Cardiac muscle cell (in vitro differentiated cells and primary cell): Measurements from ENCODE around the gene HPRT1. TPM values are rescaled to one million over a fixed set of nuclear protein-coding genes. Genes with fewer than 3 reads are reported as not detected.

ENCODE experiments used
- DNase-seq, 2 donors: peaks; one replicate each; pipeline versions ENCODE4 v3.0.0 to v3.0.0-alpha.2; 2010 to 2017; ENCODE audit warnings: low read depth in 1 of 2, low spot score in 1 of 2
- H3K27ac ChIP-seq: fragments of 200-600 bp; sonication (generic); 2 replicates; pipeline ENCODE4 v1.5.1; 2016
- H3K27me3 ChIP-seq: fragments of 200-600 bp; sonication (generic); 2 replicates; pipeline ENCODE4 v1.6.0; 2016; ENCODE audit warnings: control low read depth
- H3K36me3 ChIP-seq: fragments of 200-600 bp; sonication (generic); 2 replicates; pipeline ENCODE4 v1.5.1; 2016; ENCODE audit warnings: control low read depth
- H3K4me1 ChIP-seq: fragments of 200-600 bp; sonication (generic); 2 replicates; pipeline ENCODE4 v1.8.1; 2017; ENCODE audit warnings: low read depth, mild to moderate bottlenecking, mixed run types
- H3K4me3 ChIP-seq: fragments of 200-600 bp; sonication (generic); 2 replicates; pipeline ENCODE4 v1.5.1; 2016; ENCODE audit warnings: mild to moderate bottlenecking
- H3K9me3 ChIP-seq: fragments of 200-600 bp; sonication (generic); 2 replicates; pipeline ENCODE4 v1.5.1; 2017; ENCODE audit warnings: low read depth, mild to moderate bottlenecking, control low read depth
- CTCF ChIP-seq: IDR thresholded peaks from 2 replicates; pipeline ENCODE4 v1.5.1; 2012; ENCODE audit warnings: low read depth, mild to moderate bottlenecking, low read length
- polyA plus RNA-seq: library from polyadenylated mRNA; unstranded; fragments of >200 nt; fragmentation: Nextera tagmentation; extraction: Ambion mirVana; gene quantifications from 2 replicates; pipeline ENCODE4 v1.2.1, GENCODE V29; 2016
- total RNA-seq: library from RNA; depleted of rRNA; stranded (reverse); fragments of >200 nt; gene quantifications from 2 replicates; pipeline ENCODE4 v1.2.3, GENCODE V29; 2016

HPRT1 gene
- total and polyA plus RNA-seq, 2 experiments from 2014 or later, result 7.0 to 73.9 TPM

- Histone ChIP-seq H3K9me3 (no peaks in the 10 kb centered on the region), H3K4me3 (no peak overlapping the region), H3K27ac (no peak overlapping the region), H3K4me1 (no peaks in the 10 kb centered on the region), H3K36me3 (no peaks in the 10 kb centered on the region), H3K27me3 (no peaks in the 10 kb centered on the region)
- TF ChIP-seq CTCF, result no peak
- no peak for DNase-seq
Observed at GRCh38 chrX:134524181-134524580, 64.2 kb downstream of the HPRT1 start.

- H3K36me3 ChIP-seq, result no peaks in the 10 kb centered on the region
- H3K4me3 ChIP-seq, result no peak overlapping the region
- H3K27me3 ChIP-seq, result no peaks in the 10 kb centered on the region
- no peaks in the 10 kb centered on the region for H3K9me3 ChIP-seq
- no peak for TF ChIP-seq CTCF
- no peaks in the 10 kb centered on the region for H3K4me1 ChIP-seq
- H3K27ac ChIP-seq, result no peak overlapping the region
- peak in 1 of 2 donors; percentile 31 for DNase-seq
Observed at GRCh38 chrX:134525086-134525792, 65.3 kb downstream of the HPRT1 start.

- no peaks in the 10 kb centered on the region for H3K4me1 ChIP-seq
- DNase-seq, result no peak
- no peaks in the 10 kb centered on the region for H3K27me3 ChIP-seq
- H3K36me3 ChIP-seq, result no peaks in the 10 kb centered on the region
- TF ChIP-seq CTCF, result no peak
- no peak overlapping the region for H3K27ac ChIP-seq
- no peak overlapping the region for H3K4me3 ChIP-seq
- H3K9me3 ChIP-seq, result no peaks in the 10 kb centered on the region
Observed at GRCh38 chrX:134526399-134526798, 66.4 kb downstream of the HPRT1 start.

GRCh38 chrX:134528960-134529359 is 69.0 kb downstream of the HPRT1 start:
- Histone ChIP-seq H3K27ac (peak overlapping the region; percentile 62), H3K4me1 (no peaks in the 10 kb centered on the region), H3K4me3 (no peak overlapping the region), H3K9me3 (no peaks in the 10 kb centered on the region), H3K27me3 (no peaks in the 10 kb centered on the region), H3K36me3 (no peaks in the 10 kb centered on the region)
- DNase-seq, result no peak
- TF ChIP-seq CTCF, result no peak

- Histone ChIP-seq H3K36me3 (no peaks in the 10 kb centered on the region), H3K9me3 (no peaks in the 10 kb centered on the region), H3K27me3 (no peaks in the 10 kb centered on the region), H3K4me3 (no peak overlapping the region), H3K4me1 (no peaks in the 10 kb centered on the region), H3K27ac (no peak overlapping the region)
- no peak for DNase-seq
- TF ChIP-seq CTCF, result no peak
Observed at GRCh38 chrX:134529481-134529880, 69.5 kb downstream of the HPRT1 start.

GRCh38 chrX:134530845-134531244 is 70.9 kb downstream of the HPRT1 start:
- H3K36me3 ChIP-seq, result no peaks in the 10 kb centered on the region
- DNase-seq, result no peak

More at GRCh38 chrX:134530845-134531244, 70.9 kb downstream of the HPRT1 start:
- TF ChIP-seq CTCF, result no peak
- no peaks in the 10 kb centered on the region for H3K4me1 ChIP-seq
- H3K9me3 ChIP-seq, result no peaks in the 10 kb centered on the region
- no peak overlapping the region for H3K27ac ChIP-seq
- H3K4me3 ChIP-seq, result no peak overlapping the region
- H3K27me3 ChIP-seq, result no peaks in the 10 kb centered on the region
